Fibroblast of lung (primary cell): ENCODE measurements around the gene PCDHB4.

Source experiments
- CTCF ChIP-seq, 2 donors: IDR thresholded peaks in 1 of 2; conservative IDR thresholded peaks in 1 of 2; 1 replicate in 1 of 2; 2 replicates in 1 of 2; pipeline ENCODE4 v1.5.1; 2011 to 2012; ENCODE audit warnings: low read length in 2 of 2, control low read depth in 1 of 2, inconsistent platforms in 1 of 2, low read depth in 1 of 2, mild to moderate bottlenecking in 1 of 2
- EZH2 ChIP-seq: IDR thresholded peaks from 2 replicates; pipeline ENCODE4 v1.5.1; 2012; ENCODE audit warnings: low read length, control low read depth, mild to moderate bottlenecking; ENCODE audit errors: missing control alignments

DNA sequence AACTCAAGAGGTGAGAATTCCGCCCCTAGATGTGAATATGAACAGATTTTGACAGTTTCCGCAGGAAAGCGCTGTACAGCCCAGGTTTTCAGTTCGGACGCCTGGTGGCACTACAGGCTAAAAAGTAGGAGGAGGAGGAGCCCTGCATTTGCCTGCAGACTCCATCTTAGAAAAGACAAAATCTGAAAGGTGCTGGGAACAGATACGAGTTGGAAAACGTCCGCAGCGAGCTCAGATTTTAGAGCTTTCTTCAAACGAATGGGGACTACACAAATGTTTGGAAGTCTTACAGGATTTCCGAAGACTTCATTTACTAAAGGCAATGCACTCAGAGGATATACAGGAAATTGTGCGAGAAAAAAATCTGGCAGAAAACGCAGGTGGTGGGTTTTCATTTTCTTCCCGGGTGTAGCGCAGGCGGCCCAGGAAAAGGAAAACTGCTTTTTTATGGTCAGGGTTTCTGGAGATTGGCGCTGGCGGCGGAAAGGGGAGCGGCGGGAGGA lies 37.1 kb upstream of the PCDHB4 start:
- TF ChIP-seq CTCF (conservative IDR thresholded peaks at IDR 0.05 in 1 of 2, IDR thresholded peaks at IDR 0.05 in 1 of 2; ENCODE audit: low read depth in 1 of 2, low read length in 2 of 2) = peak; percentile 46 to 49
- TF ChIP-seq EZH2 = no peak
